DMS53 treated with DMSO at 0.1 percent for 48 hours (cell line): Measurements from ENCODE around the gene APCDD1.
"Not testable (repeated sequence)": the region's sequence is repeated elsewhere in the genome, so short reads cannot be mapped to it uniquely, and the experiment has no call there.

Source experiments
- DNase-seq: peaks from one replicate; lab custom pipeline; 2025; ENCODE audit not compliant: unreplicated experiment; lab: John Stamatoyannopoulos, UW

The APCDD1 gene

DNA sequence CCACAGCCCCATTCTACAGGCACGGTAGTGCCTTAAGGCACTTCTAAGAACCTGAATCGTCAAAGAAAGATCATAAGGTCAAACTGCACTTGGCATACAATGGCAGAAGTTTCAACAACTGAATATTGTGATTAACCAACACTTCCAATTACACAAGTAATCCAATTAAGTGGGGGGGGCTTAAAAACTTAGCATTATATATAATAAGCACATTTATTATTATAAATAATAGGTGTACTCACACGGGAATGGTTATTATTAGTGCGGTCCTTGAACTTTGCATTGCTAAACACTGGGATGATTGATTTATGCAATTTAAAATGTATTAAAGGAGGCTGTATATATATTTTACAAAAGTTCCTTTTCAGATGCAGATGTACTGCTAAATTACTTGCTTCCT, 7.6 kb downstream of the APCDD1 start:
- DNase-seq: no peak

DNA sequence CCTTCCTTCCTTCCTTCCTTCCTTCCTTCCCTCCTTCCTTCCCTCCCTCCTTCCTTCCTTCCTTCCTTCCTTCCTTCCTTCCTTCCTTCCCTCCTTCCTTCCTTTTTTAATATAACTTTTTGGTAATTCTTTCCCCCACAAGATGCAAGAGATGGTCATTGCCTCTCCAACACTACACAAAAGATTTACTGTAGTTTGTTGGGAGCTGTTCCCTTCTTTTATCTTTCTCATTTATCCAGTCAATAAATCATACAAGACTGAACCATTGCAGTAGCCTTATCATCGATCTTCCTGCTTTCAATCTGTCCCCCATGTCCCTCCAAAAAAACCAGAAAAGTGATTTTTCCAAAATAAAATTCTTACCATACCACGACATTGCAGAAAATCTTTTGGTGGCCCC, 8.2 kb downstream of the APCDD1 start:
- no peak for DNase-seq

DNA sequence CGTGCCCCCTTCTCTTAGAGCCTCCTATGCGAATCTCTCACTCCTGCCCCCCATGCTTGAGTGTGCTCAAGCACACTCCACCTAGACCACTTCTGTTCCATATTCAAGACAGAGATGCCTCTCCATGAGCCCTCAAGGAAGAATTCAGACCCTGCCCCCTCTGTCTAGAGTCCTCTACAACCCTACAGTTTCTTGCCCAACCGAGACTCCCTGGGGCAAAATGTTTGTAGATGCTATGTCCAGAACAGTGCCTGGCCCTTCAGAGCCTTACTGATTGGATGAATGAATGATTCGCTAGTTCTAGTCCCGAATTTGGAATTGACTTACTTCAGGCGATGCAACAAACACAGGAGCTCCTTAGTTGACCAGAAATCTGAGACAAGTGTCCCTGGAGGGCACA, 8.7 kb downstream of the APCDD1 start:
- DNase-seq: no peak

DNA sequence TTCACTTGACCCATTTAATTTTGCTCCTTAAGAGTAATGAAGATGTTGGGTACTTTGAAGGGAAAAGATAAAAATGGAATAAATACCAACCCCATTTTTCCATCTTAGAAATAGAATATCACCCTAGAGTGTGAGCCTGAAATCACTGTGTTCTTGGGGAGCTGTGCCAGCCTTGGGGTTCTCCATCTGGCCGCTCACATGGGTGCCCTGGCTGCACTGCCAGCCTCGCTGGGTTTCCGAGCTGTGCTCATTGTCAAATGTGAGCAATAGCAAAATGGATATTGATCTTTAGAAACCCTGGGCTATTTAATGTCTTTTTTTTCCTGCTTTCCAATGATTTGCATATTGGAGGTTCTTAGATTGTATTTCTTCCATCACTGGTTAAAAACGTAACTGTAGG, 9.3 kb downstream of the APCDD1 start:
- DNase-seq: no peak

DNA sequence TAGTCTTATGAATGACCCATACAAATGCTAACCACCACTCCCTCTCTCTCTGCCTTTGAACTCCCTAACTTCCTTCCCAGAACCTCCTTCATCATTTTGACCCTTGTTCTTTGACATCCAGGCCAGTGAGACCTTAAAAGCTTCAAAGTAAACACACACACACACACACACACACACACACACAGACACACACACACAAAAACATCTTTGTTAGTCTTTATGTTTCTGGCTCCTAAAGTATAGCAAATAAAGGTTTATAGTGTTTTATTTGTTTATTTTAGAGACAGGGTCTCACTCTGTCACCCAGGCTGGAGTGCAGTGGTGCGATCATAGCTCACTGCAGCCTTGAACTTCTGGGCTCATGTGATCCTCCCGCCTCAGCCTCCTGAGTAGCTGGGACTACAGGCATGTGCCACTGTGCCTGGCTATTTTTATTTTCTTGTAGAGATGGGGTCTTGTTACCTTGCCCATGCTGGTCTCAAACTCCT, 9.8 kb downstream of the APCDD1 start:
- not testable (repeated sequence) for DNase-seq

DNA sequence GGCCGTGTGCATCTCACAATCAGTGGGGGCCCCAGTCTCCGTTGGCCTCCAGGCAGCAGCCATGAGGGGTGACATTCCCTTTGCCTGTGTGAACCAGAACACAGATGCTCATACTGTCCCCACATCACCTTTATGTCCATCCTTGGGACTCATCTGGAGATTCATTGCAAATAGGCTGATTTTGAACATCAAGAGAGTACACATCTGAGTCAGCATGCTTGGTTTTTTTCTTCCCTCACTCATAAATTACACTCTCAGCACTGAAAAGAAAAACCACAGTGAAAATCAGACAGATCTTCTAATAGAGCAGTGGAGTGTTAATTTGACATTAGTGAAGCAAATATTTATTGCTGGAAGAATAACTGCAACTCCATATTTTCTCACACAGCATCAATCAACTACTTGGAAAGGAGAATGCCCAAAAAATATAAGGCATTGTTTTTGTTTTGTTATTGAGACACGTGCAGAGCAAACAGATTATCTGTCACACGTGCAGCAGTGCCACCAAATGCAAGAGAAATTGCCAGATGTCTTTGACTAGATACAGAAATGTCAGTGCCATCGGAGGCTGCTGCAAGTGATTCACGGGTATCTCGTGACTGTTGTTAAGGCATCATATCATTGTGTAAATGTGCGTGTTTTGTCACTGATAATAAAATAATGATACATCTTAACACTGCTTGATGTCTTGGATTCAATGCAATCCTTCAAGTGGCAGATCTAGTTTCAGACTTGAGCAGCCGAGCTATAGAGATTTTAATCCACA, 10.9 kb downstream of the APCDD1 start:
- DNase-seq: no peak

DNA sequence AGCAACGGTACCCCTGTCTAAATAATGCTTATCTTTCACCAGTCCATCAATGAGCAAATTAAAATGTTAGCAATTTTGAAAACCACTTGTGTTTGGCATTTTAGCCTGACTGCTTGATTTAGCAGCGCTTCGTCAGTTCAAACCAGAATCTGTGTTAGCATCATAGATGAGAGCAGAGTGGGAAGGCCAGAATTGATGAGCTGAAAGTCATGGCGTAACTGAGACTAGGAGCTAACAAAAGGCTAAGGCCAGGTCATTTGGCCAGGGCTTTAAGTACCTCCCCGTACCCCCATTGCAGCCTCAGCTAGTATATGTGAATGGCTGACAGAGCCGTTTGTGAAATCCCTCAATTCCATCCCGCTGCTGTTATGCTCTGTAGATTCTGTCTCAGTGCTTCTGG, 16.0 kb downstream of the APCDD1 start:
- DNase-seq: no peak

DNA sequence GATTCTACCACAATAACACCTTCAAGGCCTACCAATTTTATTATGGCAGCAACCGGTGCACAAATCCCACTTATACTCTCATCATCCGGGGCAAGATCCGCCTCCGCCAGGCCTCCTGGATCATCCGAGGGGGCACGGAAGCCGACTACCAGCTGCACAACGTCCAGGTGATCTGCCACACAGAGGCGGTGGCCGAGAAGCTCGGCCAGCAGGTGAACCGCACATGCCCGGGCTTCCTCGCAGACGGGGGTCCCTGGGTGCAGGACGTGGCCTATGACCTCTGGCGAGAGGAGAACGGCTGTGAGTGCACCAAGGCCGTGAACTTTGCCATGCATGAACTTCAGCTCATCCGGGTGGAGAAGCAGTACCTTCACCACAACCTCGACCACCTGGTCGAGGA, 17.1 kb downstream of the APCDD1 start:
- DNase-seq: no peak

DNA sequence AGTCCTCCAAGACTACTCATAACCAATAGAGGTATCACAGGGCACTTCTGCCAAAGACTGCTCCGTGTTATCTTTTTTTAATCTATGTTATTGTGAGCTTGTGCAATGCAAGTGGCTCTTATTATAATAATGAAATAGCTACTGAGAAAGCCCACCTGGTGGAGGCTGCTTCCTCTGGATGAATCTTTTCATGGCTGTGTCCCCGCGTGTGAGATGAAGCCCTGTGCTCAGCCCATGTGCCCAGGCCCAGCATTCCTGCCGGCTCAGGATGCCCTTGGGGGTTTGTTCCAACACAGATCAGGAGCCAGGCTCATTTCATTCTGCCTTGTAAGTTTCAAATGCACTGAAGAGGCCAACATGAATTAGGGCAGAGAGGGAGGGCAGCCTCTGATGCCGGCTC, 18.7 kb downstream of the APCDD1 start:
- no peak for DNase-seq

DNA sequence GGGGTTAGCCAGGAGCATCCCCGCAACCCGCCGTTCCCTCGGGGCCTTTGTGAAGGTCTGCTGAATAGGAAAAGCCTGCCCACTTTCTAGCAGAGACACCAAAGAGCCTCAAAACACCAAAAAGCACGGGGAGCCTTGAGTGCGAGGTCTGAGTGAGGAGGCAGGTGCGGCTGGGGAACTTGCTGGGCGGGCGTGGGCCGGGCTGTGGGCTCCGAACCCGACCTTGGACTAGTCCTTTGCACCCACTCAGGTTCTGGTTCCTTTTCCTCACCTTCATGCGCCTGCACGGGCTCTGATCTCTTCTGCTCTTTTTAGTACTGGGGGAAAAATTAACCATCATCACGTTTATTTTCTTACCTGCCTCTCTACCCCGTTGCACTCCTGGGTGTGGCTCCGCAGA, 19.9 kb downstream of the APCDD1 start:
- no peak for DNase-seq

DNA sequence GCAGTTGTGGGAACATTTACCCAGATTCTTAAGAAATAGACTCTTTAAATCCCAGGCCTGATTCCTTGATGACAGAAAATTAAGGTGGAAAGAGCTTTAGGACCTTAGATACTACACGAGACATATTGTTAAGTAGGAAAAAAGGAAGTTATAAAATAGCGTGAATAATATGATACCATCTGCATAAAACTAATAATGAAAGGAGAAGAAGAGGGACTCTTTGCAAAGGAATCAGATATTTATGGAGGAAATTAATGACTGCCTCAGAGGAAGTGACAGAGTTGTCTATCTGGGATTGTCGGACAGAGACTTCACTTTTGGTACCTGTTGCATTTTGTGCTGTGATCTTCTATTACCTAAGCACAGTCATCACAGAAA, 20.8 kb downstream of the APCDD1 start:
- no peak for DNase-seq

DNA sequence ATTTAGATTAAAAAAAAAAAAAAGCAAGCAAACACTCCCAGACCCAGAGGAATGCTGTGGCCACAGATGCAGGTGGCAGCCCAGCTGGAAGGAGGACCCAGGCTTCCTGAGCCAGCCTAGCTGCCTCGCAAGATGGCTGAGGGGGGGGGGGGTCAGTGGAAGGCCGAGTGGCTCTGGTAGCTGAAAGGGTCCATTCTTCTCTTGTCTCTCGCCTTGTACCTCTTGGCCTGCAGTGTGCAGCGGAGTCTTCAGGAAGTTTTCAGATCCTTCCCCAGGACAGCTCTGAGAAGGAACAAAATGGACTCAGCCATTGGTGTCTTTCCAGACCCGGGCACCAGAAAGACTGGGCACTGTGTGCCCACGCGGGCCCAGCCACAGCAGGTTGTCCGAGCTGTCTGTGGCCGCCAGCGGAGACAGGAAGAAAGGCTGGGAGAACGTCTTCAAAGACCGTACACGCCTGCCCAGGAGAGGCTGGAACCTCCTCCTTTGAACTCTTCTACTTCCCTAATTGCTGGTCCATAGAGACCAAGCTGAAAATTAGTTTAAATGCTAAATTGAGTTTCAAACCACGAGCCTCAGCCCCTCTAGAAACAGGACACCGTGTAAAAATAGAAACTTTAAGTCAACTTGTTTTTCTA, 21.3 kb downstream of the APCDD1 start:
- no peak for DNase-seq

DNA sequence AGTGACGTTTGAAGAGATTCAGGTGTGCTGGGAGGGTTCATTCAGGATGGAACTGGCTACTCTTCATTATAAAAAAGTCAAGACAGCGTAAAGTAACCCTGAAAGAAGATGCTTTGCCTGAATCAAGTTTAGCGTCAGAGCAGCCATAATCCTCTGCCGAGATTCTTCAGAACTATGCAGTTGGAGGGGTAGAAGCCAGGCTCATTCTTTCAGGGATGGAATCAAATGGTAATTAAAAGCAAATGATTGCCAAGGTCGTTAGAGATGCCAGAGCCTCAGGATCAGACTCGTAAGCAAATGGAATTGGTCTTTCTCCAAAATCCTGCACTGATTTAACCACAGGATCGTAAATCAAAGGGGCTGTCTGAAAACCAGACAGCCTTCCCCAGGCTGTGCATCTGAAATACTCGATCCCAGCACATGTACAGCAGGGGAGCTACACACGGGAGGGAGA, 21.9 kb downstream of the APCDD1 start:
- no peak for DNase-seq

DNA sequence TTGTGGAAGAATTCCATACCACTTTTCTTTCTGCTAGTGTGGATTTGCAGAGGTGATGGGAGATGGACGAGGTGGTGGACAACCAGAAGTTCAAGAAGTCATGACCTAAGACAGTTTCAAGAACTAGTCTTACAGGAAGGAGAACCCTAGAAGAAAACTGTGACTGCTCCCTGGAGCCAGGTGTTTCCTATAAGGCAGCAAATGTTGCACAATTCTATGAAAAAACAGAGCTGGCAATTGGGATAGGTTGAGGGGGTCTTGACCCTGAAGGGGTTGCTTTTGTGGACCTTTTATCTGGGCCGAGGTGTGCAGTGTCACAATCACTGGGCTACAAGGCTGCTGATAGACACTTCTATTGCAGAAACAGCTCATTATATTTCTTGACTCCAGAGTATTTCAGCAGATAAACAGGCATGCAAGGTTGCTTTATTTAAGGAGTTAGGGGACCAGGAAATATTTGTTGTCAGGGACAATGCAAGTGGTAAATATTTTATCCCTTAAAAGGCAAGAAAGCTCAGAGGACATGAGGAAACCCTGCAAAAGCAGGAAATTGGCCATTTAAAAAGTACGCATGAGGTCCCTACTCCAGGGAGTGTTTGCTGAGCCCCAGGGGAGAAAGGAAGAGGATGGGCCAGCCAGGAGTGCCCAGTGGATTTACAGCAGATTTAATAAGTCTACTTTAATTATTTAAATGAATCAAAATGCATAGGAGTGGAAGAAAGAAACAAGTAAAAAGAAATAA, 22.9 kb downstream of the APCDD1 start:
- DNase-seq: no peak

DNA sequence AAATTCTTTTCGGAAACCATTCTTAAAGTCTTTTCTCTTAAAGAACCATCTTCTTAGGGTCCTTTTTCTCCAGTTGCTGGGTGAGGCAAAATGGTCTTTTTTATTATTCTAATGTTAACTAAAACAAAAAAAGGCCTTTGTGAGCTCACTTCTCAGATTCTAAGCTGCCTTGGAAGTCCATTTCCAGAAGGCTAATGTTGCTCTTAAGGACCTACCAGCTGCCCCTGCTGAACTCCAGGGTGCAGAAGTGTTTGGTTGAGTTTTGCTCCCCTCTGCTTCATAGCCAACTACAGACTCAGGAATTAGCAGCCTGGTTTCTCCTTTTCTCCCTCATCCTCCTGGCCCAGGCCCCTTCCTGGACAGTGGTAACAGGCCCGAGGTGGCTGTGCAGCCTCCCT, 23.4 kb downstream of the APCDD1 start:
- no peak for DNase-seq

DNA sequence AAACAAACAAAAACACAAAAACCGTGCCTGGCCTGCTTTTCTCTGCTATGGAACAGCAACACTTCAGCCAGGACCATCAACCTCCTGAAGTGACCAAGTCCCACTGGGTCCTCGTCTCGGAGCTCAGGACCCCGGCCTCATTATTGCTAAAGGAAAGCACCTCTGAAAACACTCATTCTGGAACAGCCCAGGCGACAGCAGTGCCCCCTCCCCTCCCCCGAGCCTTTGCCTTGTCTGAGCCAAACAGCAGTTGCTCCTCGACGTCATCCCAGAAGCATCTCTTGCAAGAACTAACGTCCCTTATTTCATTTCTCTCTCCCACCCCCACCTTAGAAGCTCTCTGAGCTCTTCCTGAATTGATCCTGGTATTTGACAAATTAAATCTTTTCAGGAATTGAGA, 27.4 kb downstream of the APCDD1 start:
- DNase-seq: no peak

DNA sequence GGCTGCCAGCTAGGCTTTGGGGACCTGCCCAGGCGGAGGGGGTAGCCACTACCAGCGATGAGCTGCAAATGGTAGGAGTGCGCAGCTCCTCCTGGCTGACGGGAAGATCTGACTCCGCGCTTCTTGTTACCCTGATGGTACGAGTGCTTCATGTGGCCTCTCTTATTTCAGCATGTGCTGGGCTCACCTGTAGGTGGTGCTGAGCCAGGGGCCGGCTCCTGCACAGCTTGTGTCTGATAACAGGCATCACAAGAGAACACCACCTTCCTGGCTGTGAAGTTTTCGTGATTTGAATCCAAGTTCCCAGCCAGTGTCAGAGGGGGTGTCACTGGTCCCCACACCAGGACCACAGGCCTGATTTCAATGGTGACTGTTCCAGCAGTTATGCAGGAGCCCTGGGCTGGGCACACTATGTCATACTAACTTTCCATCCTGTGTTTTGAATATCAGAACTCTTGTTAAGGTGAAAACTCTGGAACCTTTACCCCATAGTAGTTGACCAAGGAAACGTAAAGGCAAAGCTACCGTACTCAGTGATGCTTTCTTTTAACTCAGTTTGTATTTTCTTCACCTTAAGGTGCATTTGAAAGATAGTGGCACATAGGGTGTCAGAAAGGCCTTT, 28.0 kb downstream of the APCDD1 start:
- DNase-seq: no peak

DNA sequence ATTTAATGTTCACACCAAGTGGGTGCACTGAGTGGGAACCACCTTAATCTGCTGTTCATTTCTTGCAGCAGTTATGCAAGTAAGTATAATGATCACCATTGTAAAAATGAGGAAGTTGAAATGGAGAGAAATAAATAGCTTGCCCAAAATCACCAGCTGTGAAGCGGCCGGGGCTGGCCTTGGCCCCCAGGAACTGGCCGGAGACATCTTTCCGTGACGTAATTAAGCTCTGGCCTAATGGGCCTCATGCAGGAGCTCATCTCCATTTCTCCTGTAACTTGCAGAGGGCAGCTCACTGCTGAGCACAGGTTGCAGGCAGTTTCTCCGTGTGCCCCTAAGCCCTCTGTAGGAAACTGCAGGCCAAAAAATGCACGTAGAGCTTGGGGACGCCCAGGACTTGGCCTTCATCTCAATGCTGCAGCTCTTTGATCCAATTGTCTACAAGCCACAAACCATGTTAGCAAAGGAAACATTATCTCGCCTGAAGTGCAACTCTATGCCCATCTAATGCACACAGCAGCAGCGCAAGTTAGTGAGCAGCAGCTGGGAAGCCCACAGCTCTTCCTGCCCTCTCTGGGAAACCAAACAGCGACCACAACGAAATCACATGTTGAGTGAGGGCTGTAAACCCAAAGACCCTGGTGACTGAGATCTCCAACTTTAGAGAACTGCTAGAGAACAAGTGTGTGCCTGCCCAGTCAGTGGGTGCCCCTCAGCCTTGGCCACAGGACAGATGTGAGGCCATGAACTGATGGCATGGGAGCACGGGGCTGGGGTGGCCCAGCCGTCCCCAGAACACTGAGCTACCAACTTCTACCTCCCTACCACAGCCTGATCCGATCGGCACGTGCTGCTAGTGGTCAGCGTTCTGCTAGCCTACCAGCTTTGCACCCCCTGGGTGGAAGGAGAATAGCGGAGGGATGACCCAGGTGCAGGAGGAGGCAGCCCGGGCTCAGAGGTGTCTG, 28.8 kb downstream of the APCDD1 start:
- DNase-seq: no peak

DNA sequence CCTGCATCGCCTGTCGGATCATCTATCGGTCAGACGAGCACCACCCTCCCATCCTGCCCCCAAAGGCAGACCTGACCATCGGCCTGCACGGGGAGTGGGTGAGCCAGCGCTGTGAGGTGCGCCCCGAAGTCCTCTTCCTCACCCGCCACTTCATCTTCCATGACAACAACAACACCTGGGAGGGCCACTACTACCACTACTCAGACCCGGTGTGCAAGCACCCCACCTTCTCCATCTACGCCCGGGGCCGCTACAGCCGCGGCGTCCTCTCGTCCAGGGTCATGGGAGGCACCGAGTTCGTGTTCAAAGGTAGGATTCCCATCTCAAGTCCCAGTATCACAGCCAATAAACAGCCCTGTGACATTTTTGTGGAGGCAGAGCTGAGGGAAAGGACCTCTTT, 31.0 kb downstream of the APCDD1 start:
- DNase-seq: no peak

DNA sequence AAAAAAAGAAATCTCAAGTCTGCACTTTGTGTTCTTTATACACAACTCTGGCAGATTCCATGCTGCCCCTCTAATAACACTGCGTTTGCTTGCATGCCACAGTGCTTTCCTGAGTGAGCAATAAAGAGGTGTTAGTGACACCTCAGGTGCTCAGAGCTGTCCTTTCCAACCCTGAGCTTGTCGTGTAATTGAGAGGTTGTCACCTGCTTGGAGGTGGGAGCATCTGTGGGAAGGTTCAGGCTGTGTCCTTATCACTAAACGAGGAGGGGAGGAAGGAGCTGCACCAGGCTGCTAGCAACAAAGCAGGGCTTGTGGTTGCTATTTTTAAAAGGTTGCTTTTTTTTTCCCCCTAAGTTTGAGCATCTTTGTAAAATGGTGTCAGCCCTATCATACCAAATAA, 31.9 kb downstream of the APCDD1 start:
- no peak for DNase-seq
